ENCODE measurements around the gene IQCH. TPM values are rescaled to one million over a fixed set of nuclear protein-coding genes. Genes with fewer than 3 reads are reported as not detected.

Gene IQCH
- total RNA-seq, 2 donors from 2014 or later, result 0.93 to 2.2 TPM

DNA sequence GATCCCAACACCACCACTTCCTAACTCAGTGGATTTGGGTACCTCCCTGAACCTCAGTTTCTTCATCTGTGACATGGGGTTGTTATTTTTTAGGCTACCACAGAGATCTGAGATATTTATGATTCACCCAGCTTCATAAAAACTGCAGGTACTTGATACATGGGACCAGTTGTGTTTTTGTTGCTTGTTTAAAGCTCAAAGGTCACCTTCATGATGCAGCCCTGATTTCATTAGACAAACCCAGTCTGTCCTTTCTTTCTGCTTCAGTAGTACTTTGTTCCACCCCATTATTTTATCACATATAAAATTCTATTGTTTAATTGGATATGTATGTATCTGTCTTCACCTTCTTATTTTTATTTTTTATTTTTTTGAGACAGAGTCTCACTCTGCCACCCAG, 208.9 kb downstream of the IQCH start:
- Histone ChIP-seq H3K36me3 (no peaks in the 10 kb centered on the region), H3K9me3 (no peaks in the 10 kb centered on the region), H3K9ac (ENCODE audit: low read depth in 2 of 2, low read length in 2 of 2) (no peak overlapping the region), H3K27ac (no peak overlapping the region), H3K4me1 (no peaks in the 10 kb centered on the region), H3K4me3 (no peak overlapping the region), H3K27me3 (no peaks in the 10 kb centered on the region)
- intact Hi-C loops (cut with DNase I), result no loop called here
- DNase-seq, result no peak
- no peak for TF ChIP-seq CTCF (IDR thresholded peaks at IDR 0.05)

- no peak for TF ChIP-seq CTCF (IDR thresholded peaks at IDR 0.05)
- H3K9ac ChIP-seq (ENCODE audit: low read depth in 2 of 2, low read length in 2 of 2), result no peak overlapping the region
- no peaks in the 10 kb centered on the region for H3K36me3 ChIP-seq
- H3K27ac ChIP-seq, result no peak overlapping the region
- no peaks in the 10 kb centered on the region for H3K27me3 ChIP-seq
- no peaks in the 10 kb centered on the region for H3K9me3 ChIP-seq
- H3K4me1 ChIP-seq, result no peaks in the 10 kb centered on the region
- DNase-seq, result no peak
- H3K4me3 ChIP-seq, result no peak overlapping the region
- intact Hi-C loops (cut with DNase I), result no loop called here
Observed at GRCh38 chr15:67465196-67465952, 210.8 kb downstream of the IQCH start.

GRCh38 chr15:67468416-67468815, 213.8 kb downstream of the IQCH start:
- no peak overlapping the region for H3K27ac ChIP-seq
- H3K36me3 ChIP-seq, result no peaks in the 10 kb centered on the region
- H3K9me3 ChIP-seq, result no peaks in the 10 kb centered on the region
- H3K27me3 ChIP-seq, result no peaks in the 10 kb centered on the region
- no peak for TF ChIP-seq CTCF (IDR thresholded peaks at IDR 0.05)
- no peak overlapping the region for H3K4me3 ChIP-seq
- no peak for DNase-seq
- intact Hi-C loops (cut with DNase I), result no loop called here
- H3K9ac ChIP-seq (ENCODE audit: low read depth in 2 of 2, low read length in 2 of 2), result no peak overlapping the region
- no peaks in the 10 kb centered on the region for H3K4me1 ChIP-seq

- TF ChIP-seq CTCF (IDR thresholded peaks at IDR 0.05), result no peak
- no peak overlapping the region for H3K27ac ChIP-seq
- H3K9ac ChIP-seq (ENCODE audit: low read depth in 2 of 2, low read length in 2 of 2), result no peak overlapping the region
- H3K4me3 ChIP-seq, result no peak overlapping the region
- H3K36me3 ChIP-seq, result no peaks in the 10 kb centered on the region
- H3K4me1 ChIP-seq, result no peaks in the 10 kb centered on the region
- H3K27me3 ChIP-seq, result no peaks in the 10 kb centered on the region
- DNase-seq, result no peak
- H3K9me3 ChIP-seq, result no peaks in the 10 kb centered on the region
- intact Hi-C loops (cut with DNase I), result no loop called here
Observed at GRCh38 chr15:67469680-67470079, 215.1 kb downstream of the IQCH start.

- H3K4me1 ChIP-seq, result no peaks in the 10 kb centered on the region
- H3K36me3 ChIP-seq, result no peaks in the 10 kb centered on the region
- no peak for DNase-seq
- H3K27me3 ChIP-seq, result no peaks in the 10 kb centered on the region
- intact Hi-C loops (cut with DNase I), result no loop called here
- no peak overlapping the region for H3K4me3 ChIP-seq
- no peak for TF ChIP-seq CTCF (IDR thresholded peaks at IDR 0.05)
- H3K9ac ChIP-seq (ENCODE audit: low read depth in 2 of 2, low read length in 2 of 2), result no peak overlapping the region
- no peaks in the 10 kb centered on the region for H3K9me3 ChIP-seq
- H3K27ac ChIP-seq, result no peak overlapping the region
Observed at GRCh38 chr15:67472957-67473356, 218.4 kb downstream of the IQCH start.

Measured in colonic mucosa (tissue), 4 donors.